Left ventricle myocardium inferior (tissue), 1 donor: ENCODE data around the gene CCDC126. TPM values are rescaled to one million over a fixed set of nuclear protein-coding genes. Genes with fewer than 3 reads are reported as not detected.

ENCODE experiments used
- DNase-seq: peaks from one replicate; pipeline ENCODE4 v3.0.0-alpha.2; 2020
- H3K27ac ChIP-seq: fragments of 200-600 bp; replicated peaks from 2 replicates; pipeline ENCODE4 v1.8.0; 2021
- H3K27me3 ChIP-seq: fragments of 200-600 bp; 2 replicates; pipeline ENCODE4 v1.8.0; 2021; ENCODE audit warnings: low read depth
- H3K36me3 ChIP-seq: fragments of 200-600 bp; 2 replicates; pipeline ENCODE4 v1.8.0; 2021
- H3K4me1 ChIP-seq: fragments of 200-600 bp; 2 replicates; pipeline ENCODE4 v1.8.0; 2021
- H3K4me3 ChIP-seq: fragments of 200-600 bp; 2 replicates; pipeline ENCODE4 v1.8.0; 2021; ENCODE audit warnings: mild to moderate bottlenecking, moderate library complexity
- H3K9me3 ChIP-seq: fragments of 200-600 bp; replicated peaks from 2 replicates; pipeline ENCODE4 v1.8.0; 2021
- CTCF ChIP-seq: fragments of 200-600 bp; IDR thresholded peaks from 2 replicates; pipeline ENCODE4 v1.8.0; 2021; ENCODE audit warnings: antibody characterized with exemption, mild to moderate bottlenecking, borderline replicate concordance
- intact Hi-C: fragments of 100-400 bp; cut with micrococcal nuclease; formaldehyde crosslinking; loops from one replicate; pipeline ENCODE4 v1.11.0; 2022
- total RNA-seq: library from RNA; stranded (reverse); fragmentation: NEBNext Ultra II Directional; extraction: Animal tissue kit (Norgen Biotek cat#: 25700); gene quantifications from one replicate; pipeline ENCODE4 v1.2.1, GENCODE V29; 2021
- donor health status: DM: no; HTN: yes; CAD: no; lungs with severe emphysema.

CCDC126 gene
- total RNA-seq, 1 donor from 2014 or later = 8.9 TPM

DNA sequence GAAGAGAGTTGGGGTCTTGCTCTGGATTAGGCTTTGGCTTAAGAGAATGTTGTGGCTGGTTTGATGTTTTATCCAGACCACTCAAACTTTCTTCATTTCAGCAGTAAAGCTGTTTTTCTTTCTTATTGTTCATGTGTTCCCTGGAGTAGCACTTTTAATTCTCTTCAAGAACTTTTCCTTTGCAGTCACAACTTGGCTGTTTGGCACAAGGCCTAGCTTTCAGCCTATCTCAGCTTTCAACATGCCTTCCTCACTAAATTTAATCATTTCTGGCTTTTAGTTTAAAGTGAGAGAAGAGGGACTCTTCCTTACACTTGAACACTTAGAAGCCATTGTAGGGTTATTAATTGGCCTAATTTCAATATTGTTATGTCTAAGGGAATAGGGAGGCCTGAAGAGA is 18.1 kb downstream of the CCDC126 start:
- Histone ChIP-seq H3K36me3 (peaks cover 53% of the 10 kb centered on the region), H3K4me1 (peaks cover 4% of the 10 kb centered on the region), H3K4me3 (no peak overlapping the region), H3K27me3 (no peaks in the 10 kb centered on the region), H3K9me3 (peaks cover 33% of the 10 kb centered on the region), H3K27ac (no peak overlapping the region)
- intact Hi-C loops = no loop called here
- TF ChIP-seq CTCF = no peak
- no peak for DNase-seq

- no peak overlapping the region for H3K4me3 ChIP-seq
- peaks cover 48% of the 10 kb centered on the region for H3K36me3 ChIP-seq
- intact Hi-C loops = no loop called here
- H3K4me1 ChIP-seq = peaks cover 4% of the 10 kb centered on the region
- H3K27me3 ChIP-seq = no peaks in the 10 kb centered on the region
- H3K27ac ChIP-seq = no peak overlapping the region
- TF ChIP-seq CTCF = no peak
- H3K9me3 ChIP-seq = peaks cover 33% of the 10 kb centered on the region
- DNase-seq = no peak
These were observed 19.4 kb downstream of the CCDC126 start for GRCh38 chr7:23616593-23616992.

DNA sequence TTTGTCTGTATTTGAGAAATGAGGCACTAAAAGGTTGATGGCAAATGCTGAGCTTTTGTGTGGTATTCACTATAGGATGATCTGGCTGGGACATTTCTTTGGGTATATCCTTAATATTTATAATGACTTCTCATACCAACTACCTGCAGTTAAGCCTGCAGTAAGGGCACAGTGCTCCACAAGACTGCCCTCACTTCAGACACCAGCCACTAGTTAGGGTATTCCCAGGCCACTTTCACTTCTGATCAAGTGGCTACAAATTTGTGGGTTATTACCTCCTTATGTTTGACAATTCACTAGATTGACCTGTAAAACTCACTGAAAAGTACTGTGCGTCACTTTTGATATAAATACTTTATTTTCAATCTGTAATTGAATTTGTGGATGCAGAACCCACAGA is 20.3 kb downstream of the CCDC126 start:
- Histone ChIP-seq H3K9me3 (peaks cover 33% of the 10 kb centered on the region), H3K4me1 (peaks cover 7% of the 10 kb centered on the region), H3K4me3 (no peak overlapping the region), H3K27me3 (no peaks in the 10 kb centered on the region), H3K36me3 (peaks cover 43% of the 10 kb centered on the region), H3K27ac (no peak overlapping the region)
- DNase-seq = no peak
- TF ChIP-seq CTCF = no peak
- intact Hi-C loops = no loop called here

DNA sequence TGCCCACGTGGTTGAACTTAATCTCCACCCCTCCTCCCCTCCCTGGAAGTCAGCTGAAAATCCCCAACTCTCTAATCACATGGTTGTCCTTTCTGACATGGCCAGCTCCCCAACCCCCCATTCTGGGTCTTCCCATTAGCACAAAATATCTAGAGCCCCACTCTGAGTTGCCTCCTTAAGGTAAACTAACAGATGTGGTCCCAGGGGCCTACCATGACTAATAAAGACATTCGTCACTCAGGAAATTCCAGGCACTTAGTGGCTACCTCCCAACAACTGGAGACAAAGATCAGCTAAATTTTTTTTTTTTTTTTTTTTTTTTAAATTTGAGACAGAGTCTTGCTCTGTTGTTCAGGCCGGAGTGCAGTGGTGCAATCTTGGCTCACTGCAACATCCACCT is 21.1 kb downstream of the CCDC126 start:
- H3K4me3 ChIP-seq = no peak overlapping the region
- peaks cover 10% of the 10 kb centered on the region for H3K4me1 ChIP-seq
- no peak for TF ChIP-seq CTCF
- intact Hi-C loops = no loop called here
- peaks cover 35% of the 10 kb centered on the region for H3K36me3 ChIP-seq
- no peaks in the 10 kb centered on the region for H3K27me3 ChIP-seq
- H3K9me3 ChIP-seq = peaks cover 33% of the 10 kb centered on the region
- DNase-seq = no peak
- H3K27ac ChIP-seq = no peak overlapping the region

GRCh38 chr7:23619141-23619540 is 22.0 kb downstream of the CCDC126 start:
- H3K9me3 ChIP-seq = peaks cover 33% of the 10 kb centered on the region
- H3K36me3 ChIP-seq = peaks cover 33% of the 10 kb centered on the region
- no peak overlapping the region for H3K27ac ChIP-seq
- no peak for DNase-seq
- no peaks in the 10 kb centered on the region for H3K27me3 ChIP-seq
- intact Hi-C loops = no loop called here
- no peak overlapping the region for H3K4me3 ChIP-seq
- TF ChIP-seq CTCF = no peak
- H3K4me1 ChIP-seq = peaks cover 10% of the 10 kb centered on the region

GRCh38 chr7:23622506-23622925 is 25.3 kb downstream of the CCDC126 start:
- intact Hi-C loops = no loop called here
- Histone ChIP-seq H3K27me3 (no peaks in the 10 kb centered on the region), H3K4me1 (peaks cover 6% of the 10 kb centered on the region), H3K4me3 (no peak overlapping the region), H3K36me3 (peaks cover 17% of the 10 kb centered on the region), H3K9me3 (peaks cover 17% of the 10 kb centered on the region), H3K27ac (no peak overlapping the region)
- no peak for DNase-seq
- TF ChIP-seq CTCF = no peak
